H1 (cell line): ENCODE results near the gene KIF26B. TPM values are rescaled to one million over a fixed set of nuclear protein-coding genes. Genes with fewer than 3 reads are reported as not detected.
"Not testable (repeated sequence)": the region's sequence is repeated elsewhere in the genome, so short reads cannot be mapped to it uniquely, and the experiment has no call there.

Source experiments
- CTCF ChIA-PET: fragments of 300-600 bp; sonication (Branson Sonifier 250); formaldehyde crosslinking; loops from one replicate; lab custom pipeline; 2021; ENCODE audit not compliant: partially characterized antibody; lab: Charles Lee
- POLR2A ChIA-PET: fragments of 300-600 bp; sonication (Branson Sonifier 250); formaldehyde crosslinking; loops from one replicate; lab custom pipeline; 2021; ENCODE audit warnings: inconsistent platforms; ENCODE audit not compliant: partially characterized antibody; lab: Charles Lee
- DNase-seq, 2 experiments: peaks; one replicate each; pipeline versions ENCODE4 v3.0.0 to v3.0.0-alpha.2; 2010 to 2022; ENCODE audit warnings: low spot score in 2 of 2, low read depth in 1 of 2, mixed read lengths in 1 of 2
- FAIRE-seq: peaks from 2 replicates; lab custom pipeline; 2011; peaks lifted over from hg19 to GRCh38; lab: Jason Lieb, UNC
- H2AFZ ChIP-seq: 2 replicates; pipeline ENCODE4 v1.8.1; 2012; ENCODE audit warnings: low read length, inconsistent platforms
- H2AK5ac ChIP-seq: 2 replicates; pipeline ENCODE4 v1.6.1; 2013; ENCODE audit warnings: low read depth, low read length
- H2BK120ac ChIP-seq: replicated peaks from 2 replicates; pipeline ENCODE3; 2013; ENCODE audit warnings: low read depth, low read length, inconsistent platforms
- H2BK12ac ChIP-seq: 2 replicates; pipeline ENCODE4 v1.6.1; 2013; ENCODE audit warnings: low read depth, low read length
- H2BK15ac ChIP-seq: 2 replicates; pipeline ENCODE4 v1.6.1; 2013; ENCODE audit warnings: low read length
- H2BK20ac ChIP-seq: 2 replicates; pipeline ENCODE4 v1.6.1; 2013; ENCODE audit warnings: low read length
- H2BK5ac ChIP-seq: 2 replicates; pipeline ENCODE4 v1.6.1; 2013; ENCODE audit warnings: low read depth, low read length
- H3K14ac ChIP-seq: 2 replicates; pipeline ENCODE4 v1.6.1; 2013; ENCODE audit warnings: inconsistent platforms; ENCODE audit not compliant: insufficient read length
- H3K18ac ChIP-seq: 2 replicates; pipeline ENCODE4 v1.6.1; 2013; ENCODE audit warnings: low read length; ENCODE audit errors: extremely low read depth
- H3K23ac ChIP-seq: 2 replicates; pipeline ENCODE4 v1.6.1; 2013; ENCODE audit warnings: inconsistent platforms; ENCODE audit not compliant: insufficient read length
- H3K23me2 ChIP-seq: 2 replicates; pipeline ENCODE4 v1.6.1; 2013; ENCODE audit warnings: low read depth, low read length
- H3K27ac ChIP-seq: 2 replicates; pipeline ENCODE4 v1.6.1; 2011; ENCODE audit warnings: low read depth, low read length, inconsistent platforms
- H3K27me3 ChIP-seq, 4 experiments: replicated peaks in 1 of 4; 1 replicate in 1 of 4; 2 replicates in 3 of 4; pipeline versions ENCODE4 v1.6.1 to v1.8.1; 2011 to 2013; ENCODE audit warnings: low read length in 3 of 4, mild to moderate bottlenecking in 3 of 4, inconsistent platforms in 2 of 4, mixed read lengths in 2 of 4, moderate library complexity in 1 of 4; ENCODE audit not compliant: control insufficient read depth in 3 of 4, insufficient read depth in 3 of 4; ENCODE audit errors: extremely low read depth in 1 of 4
- H3K36me3 ChIP-seq, 4 experiments: 2 replicates each; pipeline versions ENCODE4 v1.6.1 to v1.8.1; 2011 to 2013; ENCODE audit warnings: mild to moderate bottlenecking in 4 of 4, low read length in 3 of 4, moderate library complexity in 2 of 4, control low read depth in 1 of 4, inconsistent platforms in 1 of 4; ENCODE audit not compliant: insufficient read depth in 4 of 4, control insufficient read depth in 2 of 4
- H3K4ac ChIP-seq: replicated peaks from 2 replicates; pipeline ENCODE3; 2013; ENCODE audit warnings: low read length, low read depth, mixed read lengths, inconsistent platforms; ENCODE audit not compliant: insufficient read length
- H3K4me1 ChIP-seq, 4 experiments: replicated peaks in 1 of 4; 1 replicate in 1 of 4; 2 replicates in 3 of 4; pipeline versions ENCODE4 v1.6.1 to v1.8.1; 2011 to 2013; ENCODE audit warnings: low read length in 3 of 4, inconsistent platforms in 2 of 4, mixed read lengths in 1 of 4; ENCODE audit not compliant: insufficient read depth in 4 of 4, control insufficient read depth in 3 of 4
- H3K4me2 ChIP-seq, 2 experiments: 2 replicates each; pipeline versions ENCODE4 v1.6.1 to v1.8.1; 2011 to 2013; ENCODE audit warnings: low read depth in 2 of 2, low read length in 2 of 2, control low read depth in 1 of 2, inconsistent platforms in 1 of 2, mild to moderate bottlenecking in 1 of 2; ENCODE audit not compliant: insufficient read depth in 1 of 2
- H3K4me3 ChIP-seq, 4 experiments: fragments of 200-600, 300-600 bp in 1 of 4; sonication (generic), shearing (Covaris generic), sonication (Bioruptor Twin) in 1 of 4; 2 replicates each; pipeline versions ENCODE4 v1.5.1 to v1.8.1; 2011 to 2016; ENCODE audit warnings: low read length in 4 of 4, low read depth in 3 of 4, control low read depth in 2 of 4, inconsistent platforms in 2 of 4, mild to moderate bottlenecking in 2 of 4, mixed read lengths in 1 of 4, moderate library complexity in 1 of 4; ENCODE audit not compliant: insufficient read depth in 2 of 4; ENCODE audit errors: extremely low read depth in 1 of 4
- H3K56ac ChIP-seq: replicated peaks from 2 replicates; pipeline ENCODE3; 2013; ENCODE audit warnings: low read depth, mild to moderate bottlenecking, mixed read lengths, low read length, inconsistent platforms; ENCODE audit not compliant: insufficient read length
- H3K79me1 ChIP-seq: 2 replicates; pipeline ENCODE4 v1.6.1; 2013; ENCODE audit warnings: low read depth, low read length, control low read depth
- H3K79me2 ChIP-seq, 2 experiments: 2 replicates each; pipeline versions ENCODE4 v1.6.1 to v1.8.1; 2012 to 2013; ENCODE audit warnings: low read length in 2 of 2, mild to moderate bottlenecking in 2 of 2, inconsistent platforms in 1 of 2; ENCODE audit not compliant: insufficient read depth in 2 of 2, control insufficient read depth in 1 of 2
- H3K9ac ChIP-seq, 4 experiments: replicated peaks in 1 of 4; 1 replicate in 1 of 4; 2 replicates in 3 of 4; pipeline versions ENCODE4 v1.6.1 to v1.8.1; 2011 to 2013; ENCODE audit warnings: low read depth in 3 of 4, low read length in 3 of 4, control low read depth in 2 of 4, mild to moderate bottlenecking in 2 of 4, moderate library complexity in 2 of 4, inconsistent platforms in 1 of 4; ENCODE audit errors: extremely low read depth in 1 of 4
- H3K9me3 ChIP-seq, 2 experiments: 2 replicates each; pipeline versions ENCODE4 v1.6.1 to v1.8.1; 2012 to 2013; ENCODE audit warnings: mild to moderate bottlenecking in 2 of 2, moderate library complexity in 2 of 2, control low read depth in 1 of 2, inconsistent platforms in 1 of 2, low read depth in 1 of 2, low read length in 1 of 2, mixed read lengths in 1 of 2; ENCODE audit not compliant: insufficient read depth in 2 of 2
- H4K20me1 ChIP-seq, 2 experiments: replicated peaks in 1 of 2; 2 replicates each; pipeline versions ENCODE3 to v1.8.1; 2011 to 2013; ENCODE audit warnings: inconsistent platforms in 2 of 2, low read length in 2 of 2, mild to moderate bottlenecking in 1 of 2; ENCODE audit not compliant: insufficient read depth in 2 of 2, control insufficient read depth in 1 of 2
- H4K5ac ChIP-seq: 2 replicates; pipeline ENCODE4 v1.6.1; 2013; ENCODE audit warnings: low read length, low read depth, mixed read lengths, inconsistent platforms; ENCODE audit not compliant: insufficient read length
- H4K8ac ChIP-seq: 2 replicates; pipeline ENCODE4 v1.8.0; 2013; ENCODE audit warnings: mild to moderate bottlenecking, moderate library complexity, low read length, inconsistent platforms; ENCODE audit not compliant: insufficient read depth; ENCODE audit errors: extremely low read depth
- H4K91ac ChIP-seq: replicated peaks from 2 replicates; pipeline ENCODE3; 2013; ENCODE audit warnings: low read length, mixed read lengths, inconsistent platforms; ENCODE audit not compliant: insufficient read length
- WGBS, 2 experiments: shearing (Covaris generic) in 1 of 2; methylation state at CpG; one replicate each; pipeline versions ENCODE4 v1.1.6 to v1.1.7; 2013 to 2015; ENCODE audit warnings: low lambda C conversion rate in 2 of 2, mixed read lengths in 2 of 2, inconsistent platforms in 1 of 2, low coverage in 1 of 2, missing lambda C conversion rate in 1 of 2; ENCODE audit not compliant: insufficient replicate concordance in 2 of 2, insufficient coverage in 1 of 2, insufficient read length in 1 of 2; ENCODE audit errors: extremely low coverage in 1 of 2, missing lambda C conversion rate in 1 of 2; 5-methylcytosine and 5-hydroxymethylcytosine counted together
- polyA plus RNA-seq, 7 experiments: library from polyadenylated mRNA; depleted of rRNA in 3 of 7; stranded (reverse) in 5 of 7; unstranded in 2 of 7; fragments of >200 nt in 5 of 7; fragments of 200-250 nt in 2 of 7; gene quantifications; 1 replicate in 5 of 7; 2 replicates in 1 of 7; 4 replicates in 1 of 7; pipeline versions ENCODE4 v1.2.1 to v1.2.3, GENCODE V29; 2011 to 2013; ENCODE audit warnings: missing spikeins in 2 of 7, mixed read lengths in 2 of 7
- total RNA-seq: library from RNA; stranded (reverse); fragmentation: NEBNext Ultra II Directional; extraction: Animal tissue kit (Norgen Biotek cat#: 25700); gene quantifications from 2 replicates; pipeline ENCODE4 v1.2.1, GENCODE V29; 2021

KIF26B gene
- total and polyA plus RNA-seq, 2 of the 8 experiments (the other 6 are each of a cell fraction or from before 2014, with no cell fraction given): 0.06 to 0.28 TPM

GRCh38 chr1:245402998-245403397 is 248.2 kb downstream of the KIF26B start:
- H3K79me2 ChIP-seq, H3K4ac ChIP-seq, H3K23me2 ChIP-seq, H4K91ac ChIP-seq, H2AFZ ChIP-seq, FAIRE-seq, H2BK5ac ChIP-seq, H3K56ac ChIP-seq, DNase-seq, H4K20me1 ChIP-seq, H4K8ac ChIP-seq, H2BK12ac ChIP-seq, H3K14ac ChIP-seq, POLR2A ChIA-PET, H3K79me1 ChIP-seq, H2AK5ac ChIP-seq, H2BK20ac ChIP-seq, H3K9ac ChIP-seq, H3K36me3 ChIP-seq, H3K4me3 ChIP-seq, H2BK15ac ChIP-seq, H3K4me1 ChIP-seq, H3K27me3 ChIP-seq, H3K18ac ChIP-seq, H4K5ac ChIP-seq, H2BK120ac ChIP-seq, H3K23ac ChIP-seq, H3K9me3 ChIP-seq, H3K27ac ChIP-seq, H3K4me2 ChIP-seq: not testable (repeated sequence)
- CTCF ChIA-PET: interaction anchor here (0.8 to 1.7 kb wide), 3 partner anchors 8 to 112 kb away, joined by 3 to 5 read pairs (median 3); no protein-coding TSS in a partner anchor
- 85% methylated on average over 4 of the region's 4 CpGs; no CpG with 5 or more reads in 1 of the 2 experiments for WGBS, 2 experiments
